Measurements from ENCODE around the gene RNF114.
"Not testable (repeated sequence)": the region's sequence is repeated elsewhere in the genome, so short reads cannot be mapped to it uniquely, and the experiment has no call there.

Gene RNF114, protein sequence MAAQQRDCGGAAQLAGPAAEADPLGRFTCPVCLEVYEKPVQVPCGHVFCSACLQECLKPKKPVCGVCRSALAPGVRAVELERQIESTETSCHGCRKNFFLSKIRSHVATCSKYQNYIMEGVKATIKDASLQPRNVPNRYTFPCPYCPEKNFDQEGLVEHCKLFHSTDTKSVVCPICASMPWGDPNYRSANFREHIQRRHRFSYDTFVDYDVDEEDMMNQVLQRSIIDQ

DNA sequence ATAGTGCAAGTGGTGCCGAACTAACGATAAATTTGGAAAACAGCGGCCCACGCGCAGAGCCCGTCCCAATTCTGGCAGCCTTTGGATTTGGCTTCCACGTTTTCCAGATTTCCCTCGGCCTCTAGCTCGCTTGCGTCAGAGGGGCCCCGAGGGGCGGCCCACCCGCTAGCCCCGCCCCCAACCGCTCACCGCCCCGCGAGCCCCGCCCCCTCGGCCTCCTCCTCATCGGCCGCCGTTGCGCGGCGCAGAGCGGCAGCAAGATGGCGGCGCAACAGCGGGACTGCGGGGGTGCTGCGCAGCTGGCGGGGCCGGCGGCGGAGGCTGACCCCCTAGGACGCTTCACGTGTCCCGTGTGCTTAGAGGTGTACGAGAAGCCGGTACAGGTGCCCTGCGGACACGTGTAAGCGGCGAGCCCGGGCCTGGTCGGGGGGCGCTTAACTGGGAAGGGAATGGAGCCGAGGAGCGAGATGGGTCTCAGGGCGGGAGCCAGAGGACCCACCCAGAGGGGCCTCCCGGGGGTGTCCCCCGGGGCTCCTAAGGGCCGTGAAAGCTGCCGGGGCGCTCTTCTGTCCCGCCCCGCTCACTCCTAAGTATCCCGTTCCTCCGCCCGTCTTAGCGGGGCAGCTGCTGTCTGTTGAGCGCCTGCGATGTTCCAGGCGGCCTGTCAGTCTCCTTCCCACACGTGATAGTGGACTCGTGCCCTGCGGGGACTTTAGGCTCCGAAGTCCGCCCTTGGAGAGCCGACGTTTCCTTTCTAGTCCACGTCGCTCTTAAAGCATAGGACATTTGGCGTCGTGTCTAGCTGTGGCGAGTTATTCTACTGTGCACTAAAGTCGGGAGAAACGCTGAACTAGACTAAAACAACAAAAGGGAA lies at the start of gene RNF114:
TSS of gene RNF114 (plus strand) at position 245 of the 874 bp plus-strand sequence. CDS start at position 261, 16 bp downstream.
- peak; percentile 26 for DNase-seq

DNA sequence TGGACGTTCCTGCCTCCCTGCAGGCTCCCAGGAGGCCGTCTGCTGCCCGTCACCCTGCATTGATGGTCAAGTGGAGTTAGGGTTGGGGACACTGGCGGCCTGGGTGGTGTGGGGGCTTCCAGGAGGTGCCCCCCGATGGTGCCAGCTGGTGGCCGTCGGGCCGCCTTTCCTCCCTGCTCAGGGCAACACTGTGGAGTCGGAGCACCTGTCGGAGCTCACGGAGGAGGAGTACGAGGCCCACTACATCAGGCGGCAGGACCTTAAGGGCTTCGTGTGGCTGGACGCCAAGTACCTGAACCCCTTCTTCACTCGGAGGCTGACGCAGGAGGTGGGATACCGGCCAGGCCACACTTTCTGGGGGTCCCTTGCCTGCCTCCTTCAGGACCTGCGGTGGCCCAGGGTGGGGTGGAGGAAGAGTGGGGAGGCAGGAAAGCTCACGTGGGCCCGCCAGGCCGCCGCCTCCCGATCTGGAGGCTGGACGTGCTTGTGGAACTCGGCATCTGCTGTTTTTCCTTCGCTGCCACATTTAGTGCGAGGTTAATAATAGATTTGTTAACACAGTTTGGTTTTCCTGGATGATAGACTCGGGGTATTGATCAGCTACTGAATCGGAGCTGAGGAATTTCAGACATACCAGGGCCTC lies 49.5 kb upstream of the RNF114 start:
- DNase-seq = no peak

DNA sequence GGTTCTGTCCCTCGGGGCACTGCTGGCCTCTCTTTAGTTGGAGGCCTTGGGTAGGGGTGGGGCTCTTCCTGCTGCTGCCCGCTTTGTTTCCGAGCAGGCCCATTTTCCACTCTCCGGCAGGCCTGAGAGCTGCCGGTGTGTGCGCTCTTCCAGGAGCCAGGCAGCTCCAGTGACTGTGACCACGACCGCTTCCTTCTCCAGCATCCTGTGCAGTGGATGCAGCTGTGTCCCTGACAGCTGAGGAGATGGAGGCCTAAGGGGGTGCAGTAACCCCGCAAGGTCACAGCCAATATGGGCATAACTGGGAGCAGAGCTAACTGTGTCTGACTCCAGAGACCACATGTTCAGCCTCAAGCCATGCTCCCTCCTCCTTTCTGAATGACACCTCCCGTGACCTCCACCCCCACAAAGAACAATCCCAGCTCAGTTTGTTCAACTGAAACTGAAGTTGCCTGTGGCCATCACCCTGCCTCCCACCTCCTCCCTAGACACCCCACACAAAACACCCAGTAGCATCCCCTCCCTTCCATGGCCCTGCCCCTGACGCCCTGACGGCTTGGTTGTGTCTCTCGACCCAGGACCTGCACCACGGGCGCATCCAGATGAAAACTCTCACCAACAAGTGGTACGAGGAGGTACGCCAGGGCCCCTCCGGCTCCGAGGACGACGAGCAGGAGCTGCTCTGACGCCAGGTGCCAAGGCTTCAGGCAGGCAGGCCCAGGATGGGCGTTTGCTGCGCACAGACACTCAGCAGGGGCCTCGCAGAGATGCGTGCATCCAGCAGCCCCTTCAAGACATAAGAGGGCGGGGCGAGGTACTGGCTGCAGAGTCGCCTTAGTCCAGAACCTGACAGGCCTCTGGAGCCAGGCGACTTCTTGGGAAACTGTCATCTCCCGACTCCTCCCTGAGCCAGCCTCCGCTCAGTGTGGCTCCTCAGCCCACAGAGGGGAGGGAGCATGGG lies 48.7 kb upstream of the RNF114 start:
- DNase-seq = no peak

DNA sequence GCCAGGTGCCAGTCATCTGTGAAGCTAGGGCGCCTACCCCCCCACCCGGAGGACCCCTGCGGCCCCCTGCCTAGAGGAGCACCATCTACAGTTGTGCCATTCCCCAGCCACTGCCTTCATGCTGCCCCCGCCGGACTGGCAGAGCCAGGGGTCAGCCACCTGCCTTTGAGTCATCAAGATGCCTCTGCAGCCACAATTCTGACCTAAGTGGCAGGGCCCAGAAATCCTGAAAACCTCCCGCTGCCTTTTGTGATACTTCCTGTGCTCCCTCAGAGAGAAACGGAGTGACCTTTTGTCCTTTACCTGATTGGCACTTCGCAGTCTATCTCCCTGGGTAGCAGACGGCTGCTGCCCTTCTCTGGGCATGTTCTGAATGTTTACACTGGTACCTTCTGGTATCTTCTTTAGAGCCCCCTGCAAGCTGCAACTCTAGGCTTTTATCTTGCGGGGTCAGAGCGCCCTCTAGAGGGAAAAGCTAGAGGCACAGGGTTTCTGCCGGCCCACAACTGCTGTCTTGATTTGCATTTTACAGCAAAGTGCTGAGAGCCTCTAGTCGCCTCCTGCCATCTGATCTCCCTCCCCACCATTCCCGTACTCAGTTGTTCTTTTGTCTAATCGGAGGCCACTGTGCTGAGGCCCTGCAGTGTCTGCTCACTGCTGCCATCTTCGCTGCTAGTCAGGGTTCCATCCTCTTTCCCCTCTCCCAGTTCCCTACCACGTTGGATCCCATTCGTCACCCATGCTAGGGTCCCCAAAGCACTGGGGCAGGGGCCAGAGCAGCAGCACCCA lies 47.8 kb upstream of the RNF114 start:
- peak; percentile 23 for DNase-seq

DNA sequence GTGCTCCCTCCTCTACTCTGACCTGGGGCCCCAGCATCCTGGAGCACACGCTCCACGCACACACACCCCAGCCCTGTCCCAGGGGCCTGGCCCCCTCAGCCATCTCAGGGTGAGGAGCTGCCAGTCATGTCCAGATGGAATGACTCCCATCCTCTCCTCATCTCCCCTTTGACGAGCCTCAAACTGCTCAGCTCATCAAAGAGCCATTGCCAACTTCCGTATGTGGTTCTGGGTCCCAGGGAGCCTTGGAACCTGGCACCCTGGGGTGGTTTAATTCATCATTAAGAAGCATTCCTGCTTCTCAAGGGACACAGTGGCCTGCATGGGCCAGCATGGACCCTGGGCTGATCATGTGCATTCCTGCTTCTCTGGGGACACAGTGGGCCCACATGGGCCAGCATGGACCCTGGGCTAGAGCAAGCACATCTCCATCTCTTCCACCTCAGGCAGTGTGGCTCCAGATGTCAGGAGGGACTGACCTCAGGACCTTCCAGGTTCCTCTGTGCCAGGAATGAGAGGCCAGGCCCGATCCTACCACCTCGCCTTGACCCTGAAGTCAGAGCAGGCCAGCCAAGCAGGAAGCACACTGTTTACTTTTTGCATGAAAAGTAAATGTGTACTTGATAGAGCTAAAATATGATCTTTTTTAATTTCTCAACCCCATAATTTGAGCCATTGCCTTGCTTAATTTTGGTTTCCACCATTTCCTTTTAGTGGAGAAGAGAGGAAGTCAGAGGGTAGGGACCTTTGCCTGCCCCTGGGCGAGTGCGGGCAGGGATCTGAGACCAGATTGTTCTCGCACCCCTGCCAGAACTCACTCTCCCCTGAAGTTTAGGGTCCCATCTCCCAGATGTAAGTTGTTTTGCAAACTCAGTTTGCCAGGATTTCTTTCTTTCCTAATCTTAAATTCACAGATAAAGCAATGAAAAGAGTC lies 46.9 kb upstream of the RNF114 start:
- DNase-seq = no peak

DNA sequence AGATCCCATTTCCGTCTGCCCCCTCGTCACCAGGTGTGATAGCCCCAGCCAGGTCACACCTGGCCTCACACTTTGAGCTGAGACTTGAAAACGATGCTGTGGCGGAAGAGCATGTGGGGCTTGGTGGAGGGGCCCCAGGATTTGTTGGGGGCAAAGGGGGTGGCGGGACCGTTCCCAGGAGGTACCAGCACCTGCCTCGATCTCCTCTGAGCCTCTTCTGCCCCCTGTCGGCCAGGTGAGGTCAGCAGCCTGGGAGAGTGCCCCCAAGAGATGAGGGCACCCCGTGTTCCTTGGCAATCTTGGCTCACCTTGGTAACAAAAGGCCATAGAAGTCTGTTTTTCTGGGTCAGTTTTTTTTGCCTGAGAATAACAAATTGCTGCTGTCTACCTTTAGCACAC lies 46.3 kb upstream of the RNF114 start:
- no peak for DNase-seq

DNA sequence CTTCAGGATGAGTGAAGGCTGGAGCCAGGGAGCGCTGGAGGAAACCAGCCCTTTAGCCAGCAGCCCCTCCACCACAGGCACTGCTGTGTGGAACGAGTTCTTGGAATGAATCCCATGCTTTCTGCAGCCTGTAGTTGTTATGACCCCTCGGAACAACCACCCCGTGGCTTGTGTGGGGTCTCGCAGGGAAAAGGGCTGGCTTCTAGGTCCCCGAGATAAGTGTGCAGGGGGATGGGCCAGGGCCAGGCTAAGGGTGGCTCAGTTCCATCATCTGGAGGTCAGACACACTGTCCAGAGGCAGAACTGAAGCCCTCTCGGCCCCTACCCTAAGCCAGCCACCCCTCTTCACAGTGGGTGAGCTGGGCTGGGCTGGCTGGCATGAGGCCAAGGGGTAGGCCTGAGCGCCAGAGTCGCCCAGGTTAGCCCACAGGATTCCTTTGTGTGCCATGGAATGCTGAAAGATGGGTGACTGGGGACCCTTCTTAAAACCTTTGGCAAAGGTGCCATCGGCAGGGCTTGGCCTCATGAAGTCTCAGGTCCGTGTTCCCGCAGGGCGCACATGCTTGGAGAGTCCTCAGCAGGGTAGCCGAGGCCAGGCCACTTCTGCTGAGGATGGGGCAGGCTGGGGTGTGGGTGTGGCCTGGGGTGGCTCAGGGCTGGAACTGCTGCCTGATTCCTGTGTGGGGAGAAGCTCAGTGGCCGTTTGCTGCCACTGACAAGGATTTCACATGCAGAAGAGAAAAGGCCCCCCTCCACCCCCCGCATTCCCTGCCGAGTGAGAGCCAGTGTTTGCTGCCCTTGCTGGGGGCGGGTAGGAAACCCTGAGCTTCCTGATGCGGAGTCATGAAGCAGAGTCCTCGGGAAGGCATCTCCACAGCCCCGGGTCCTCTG lies 45.5 kb upstream of the RNF114 start:
- no peak for DNase-seq

DNA sequence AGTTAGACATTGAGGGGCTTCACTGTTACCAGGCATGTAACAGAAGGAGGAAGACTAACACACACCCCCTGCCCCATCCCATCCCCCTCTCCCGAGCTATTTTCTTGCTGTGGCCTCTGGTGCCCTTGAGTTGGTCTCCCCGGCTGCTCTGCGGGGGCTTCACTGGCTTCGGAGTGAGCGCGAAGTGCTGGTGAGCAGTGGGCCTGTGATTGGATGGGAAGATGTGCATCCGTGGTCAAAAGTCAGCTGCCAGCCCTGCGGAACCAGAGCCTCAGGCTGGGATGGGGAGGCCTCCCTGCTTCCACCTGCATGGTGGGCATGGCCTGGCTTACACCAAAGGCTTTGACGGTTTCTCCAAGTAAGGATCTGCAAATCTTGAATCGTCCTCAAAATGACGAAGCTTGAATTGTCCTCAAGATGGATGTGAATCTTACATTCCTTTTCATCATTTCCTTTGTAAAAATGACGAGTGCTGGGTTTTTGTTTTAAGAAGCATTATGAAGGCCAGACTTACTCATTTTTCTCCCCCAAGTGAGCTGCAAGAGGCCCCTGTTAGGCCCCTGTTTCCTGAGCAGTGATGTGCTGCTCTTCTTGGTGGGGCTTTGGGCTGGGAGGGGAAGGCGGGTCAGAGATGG lies 44.6 kb upstream of the RNF114 start:
- DNase-seq = no peak

DNA sequence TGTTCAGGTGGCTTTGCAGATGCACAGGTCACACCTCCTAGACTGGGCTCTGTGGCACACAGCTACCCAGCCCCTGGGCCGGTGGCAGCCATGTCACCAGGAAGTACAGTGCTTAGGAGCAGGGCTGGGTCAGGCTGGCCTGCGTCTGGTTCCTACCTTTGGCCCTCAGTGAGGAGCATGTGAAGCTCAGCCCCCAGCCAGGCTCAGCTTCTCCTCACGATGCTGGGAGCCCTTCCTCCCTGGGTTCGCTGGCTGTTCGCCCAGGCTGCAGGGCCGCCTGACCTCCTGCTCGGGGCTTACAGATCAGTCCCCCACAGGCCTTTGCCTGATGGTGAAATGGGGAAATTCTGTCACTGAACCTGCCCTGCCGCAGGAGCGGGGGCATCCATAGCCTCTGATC lies 43.9 kb upstream of the RNF114 start:
- DNase-seq = no peak

DNA sequence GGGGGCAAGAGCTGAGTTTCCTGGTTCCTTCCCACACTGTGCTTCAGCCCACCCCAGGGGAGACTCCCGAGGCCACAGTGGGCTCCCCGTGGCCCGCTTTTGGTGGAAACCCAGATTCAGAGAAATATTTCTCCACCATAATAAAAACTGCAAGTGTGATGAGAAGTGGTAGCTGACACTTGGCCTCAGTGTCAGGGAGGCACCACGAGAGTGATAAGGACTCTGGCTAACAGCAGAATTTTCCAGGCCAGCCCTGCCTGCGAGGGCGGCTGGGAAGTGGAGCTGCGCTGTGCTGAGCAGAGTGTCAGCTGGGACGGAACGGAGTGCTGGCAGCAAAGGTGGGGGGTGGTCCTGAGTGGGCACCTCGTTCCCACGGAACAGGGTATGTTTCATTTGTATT lies 43.4 kb upstream of the RNF114 start:
- DNase-seq = no peak

DNA sequence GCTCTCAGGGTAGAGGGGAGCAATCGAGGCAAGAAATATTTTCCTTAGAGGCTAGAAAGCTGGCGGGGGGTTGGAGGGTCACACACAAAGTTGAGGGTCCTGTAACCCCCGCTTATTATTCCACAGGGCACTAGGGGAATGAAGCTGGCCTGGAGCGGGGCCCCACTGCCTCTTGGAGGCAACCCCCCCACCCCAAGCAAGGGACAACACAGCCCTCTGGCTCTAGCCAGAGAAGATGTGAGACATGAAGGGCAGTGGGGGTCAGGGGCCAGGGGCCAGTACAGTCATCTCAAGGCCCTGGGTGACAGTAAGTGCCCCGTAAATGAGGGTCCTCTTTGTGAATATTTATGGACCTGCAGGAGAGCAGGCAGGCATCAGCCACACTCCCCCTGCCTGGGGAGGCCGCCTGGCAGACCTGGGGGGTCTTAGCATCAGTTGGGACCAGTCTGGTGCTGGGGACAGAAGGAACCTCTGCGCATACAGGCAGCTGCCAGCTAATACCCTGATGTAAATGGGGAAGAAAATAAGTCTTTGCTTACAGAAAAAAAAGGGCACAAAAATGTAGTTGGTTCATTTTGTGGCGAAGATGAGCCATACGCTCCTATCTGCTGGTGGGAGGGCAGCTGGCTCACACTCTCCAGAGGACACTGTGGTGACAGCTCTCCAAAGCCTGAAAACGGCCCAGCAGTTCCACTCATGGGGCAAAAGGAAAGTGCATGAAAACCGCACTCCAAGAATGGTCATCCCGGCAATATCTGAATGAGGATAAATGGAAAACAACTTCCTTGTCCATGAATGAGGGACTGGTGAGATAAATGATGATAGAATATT lies 42.7 kb upstream of the RNF114 start:
- no peak for DNase-seq

DNA sequence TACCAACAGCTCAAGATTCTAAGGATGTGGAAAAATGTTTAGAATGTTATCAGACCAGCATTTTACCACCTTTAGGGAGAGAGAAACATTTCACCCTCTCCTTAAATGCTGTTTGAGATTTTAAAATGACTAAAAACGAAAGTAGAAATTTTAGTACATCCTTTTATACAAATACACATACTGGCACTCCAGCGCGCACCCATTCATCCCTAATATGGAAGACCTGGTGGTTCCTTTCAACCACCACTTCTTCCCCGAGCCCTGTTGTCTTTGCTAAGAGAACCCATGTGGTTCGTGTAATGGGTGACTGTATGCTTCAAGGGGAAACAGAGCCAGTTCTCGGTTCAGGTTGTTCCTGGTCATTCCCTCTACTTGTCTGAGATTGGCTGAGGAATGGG lies 42.1 kb upstream of the RNF114 start:
- DNase-seq = no peak

DNA sequence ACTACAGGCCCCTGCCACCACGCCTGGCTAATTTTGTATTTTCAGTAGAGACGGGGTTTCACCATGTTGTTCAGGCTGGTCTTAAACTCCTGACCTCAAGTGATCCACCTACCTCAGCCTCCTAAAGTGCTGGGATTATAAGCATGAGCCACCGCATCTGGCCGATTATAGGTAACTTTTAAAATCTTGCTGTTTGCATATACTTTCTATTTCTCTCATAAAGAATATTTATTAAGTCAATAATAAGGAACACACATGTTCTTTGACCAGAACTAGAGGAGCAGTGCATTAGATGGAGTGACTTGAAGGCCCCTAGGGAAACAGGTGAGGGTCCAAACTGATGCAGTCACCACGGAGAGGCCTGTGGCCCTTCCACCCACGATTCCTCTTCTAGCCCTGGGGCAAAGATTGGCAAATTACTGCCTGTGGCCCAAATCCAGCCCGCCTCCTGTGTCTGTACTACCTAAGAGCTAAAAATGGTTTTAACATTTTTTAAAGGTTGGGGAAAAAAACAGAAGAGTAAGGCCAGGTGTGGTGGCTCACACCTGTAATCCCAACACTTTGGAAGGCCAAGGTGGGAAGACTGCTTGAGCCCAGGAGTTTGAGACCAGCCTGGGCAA lies 40.6 kb upstream of the RNF114 start:
- DNase-seq = not testable (repeated sequence)

DNA sequence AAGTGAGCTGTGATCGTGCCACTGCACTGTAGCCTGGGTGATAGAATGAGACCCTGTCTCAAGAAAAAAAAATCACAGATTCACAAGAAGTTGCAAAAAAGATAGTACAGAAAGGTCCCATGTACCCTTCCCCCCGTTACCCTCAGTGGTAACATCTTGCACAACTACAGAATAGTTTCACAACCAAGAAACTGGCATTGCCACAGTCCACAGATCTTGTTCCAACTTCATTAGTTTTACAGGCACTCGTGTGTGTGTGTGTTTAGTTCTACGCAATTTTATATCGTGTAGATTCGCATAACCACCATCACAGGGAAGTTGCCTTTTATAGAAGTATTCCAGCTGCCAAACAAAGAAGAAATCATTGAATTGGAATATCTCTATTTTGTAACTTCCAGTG lies 40.0 kb upstream of the RNF114 start:
- no peak for DNase-seq

DNA sequence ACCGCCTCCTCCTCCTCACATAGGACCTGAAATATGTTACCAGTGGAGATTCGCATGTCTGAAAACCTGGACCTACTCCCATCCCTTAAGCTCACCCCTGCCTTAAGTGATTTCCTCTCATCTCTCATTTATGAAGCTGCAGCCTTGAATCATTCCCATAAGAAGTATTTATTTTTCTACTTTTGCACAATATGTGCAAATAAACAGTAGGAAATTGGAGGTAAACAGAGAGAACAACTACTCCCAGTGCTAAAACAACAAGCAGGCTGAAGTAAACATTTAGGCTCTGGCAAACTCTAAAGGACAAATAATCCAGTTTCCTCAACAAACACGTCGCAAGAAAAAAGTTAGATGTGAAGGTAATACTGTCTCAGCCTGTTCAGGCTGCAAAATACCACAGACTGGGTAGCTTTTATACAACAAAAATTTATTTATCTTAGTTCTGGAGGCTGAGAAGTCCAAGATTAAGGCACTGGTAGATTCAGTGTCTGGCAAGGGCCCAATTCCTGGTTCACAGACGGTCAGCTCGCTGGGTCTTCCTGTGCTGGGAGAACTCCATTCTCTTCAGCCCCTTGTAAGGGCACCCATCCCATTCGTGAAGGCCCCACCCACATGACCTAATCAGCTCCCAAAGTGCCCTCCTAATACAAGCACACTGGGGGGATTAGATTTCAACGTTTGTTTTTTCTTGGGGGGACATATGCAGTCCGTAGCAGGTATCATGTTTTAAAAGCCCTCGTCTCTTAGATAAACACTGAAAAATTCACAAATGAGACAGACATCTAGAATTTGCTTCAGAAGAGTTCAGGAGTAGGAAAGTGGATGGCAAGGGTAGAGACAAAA lies 36.4 kb upstream of the RNF114 start:
- no peak for DNase-seq

DNA sequence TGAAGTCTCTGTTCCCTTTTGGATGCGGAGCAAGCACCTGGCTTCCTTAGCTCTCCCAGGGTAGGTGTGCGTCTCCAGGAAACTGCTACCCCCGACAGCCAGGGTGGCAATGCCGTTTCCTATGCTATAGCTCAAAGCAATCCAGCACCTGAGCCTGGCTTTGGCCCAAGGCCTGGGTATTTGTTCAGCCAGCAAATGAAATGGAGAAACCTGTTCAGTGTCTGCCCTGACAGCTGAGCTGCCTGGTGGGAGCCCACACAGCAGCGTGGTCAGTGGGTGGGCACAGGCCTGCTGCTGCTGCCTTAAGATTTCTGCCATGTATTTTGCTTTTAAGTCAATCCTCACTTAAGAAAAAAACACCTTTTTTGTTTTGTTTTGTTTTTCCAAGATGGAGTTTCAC lies 34.6 kb upstream of the RNF114 start:
- no peak for DNase-seq
